Measurements from ENCODE around the gene ISOC2.
"Not testable (repeated sequence)": the region's sequence is repeated elsewhere in the genome, so short reads cannot be mapped to it uniquely, and the experiment has no call there.

Gene ISOC2

GRCh38 chr19:55437410-55437809 lies 24.0 kb downstream of the ISOC2 start:
- DNase-seq: no peak

GRCh38 chr19:55436847-55437246 lies 24.6 kb downstream of the ISOC2 start:
- no peak for DNase-seq

- no peak for DNase-seq
Measured at GRCh38 chr19:55435020-55435419, 26.4 kb downstream of the ISOC2 start.

- no peak for DNase-seq
Measured at GRCh38 chr19:55434356-55434919, 27.0 kb downstream of the ISOC2 start.

- no peak for DNase-seq
Measured at GRCh38 chr19:55433292-55433691, 28.1 kb downstream of the ISOC2 start.

- no peak for DNase-seq
Measured at GRCh38 chr19:55432241-55432959, 29.0 kb downstream of the ISOC2 start.

GRCh38 chr19:55431183-55431582 lies 30.3 kb downstream of the ISOC2 start:
- DNase-seq: no peak

GRCh38 chr19:55426042-55426441 lies 35.4 kb downstream of the ISOC2 start:
- no peak for DNase-seq

GRCh38 chr19:55424518-55424917 lies 36.9 kb downstream of the ISOC2 start:
- DNase-seq: no peak

GRCh38 chr19:55423225-55424005 lies 38.0 kb downstream of the ISOC2 start:
- no peak for DNase-seq

- not testable (repeated sequence) for DNase-seq
Measured at GRCh38 chr19:55421281-55421680, 40.2 kb downstream of the ISOC2 start.

GRCh38 chr19:55419624-55420236 lies 41.7 kb downstream of the ISOC2 start:
- no peak for DNase-seq

- no peak for DNase-seq
Measured at GRCh38 chr19:55419103-55419502, 42.3 kb downstream of the ISOC2 start.

GRCh38 chr19:55418185-55418584 lies 43.3 kb downstream of the ISOC2 start:
- DNase-seq: peak; percentile 43

GRCh38 chr19:55410168-55410567 lies 51.3 kb downstream of the ISOC2 start:
- DNase-seq: no peak

- not testable (repeated sequence) for DNase-seq
Measured at GRCh38 chr19:55409179-55409578, 52.3 kb downstream of the ISOC2 start.

- DNase-seq: no peak
Measured at GRCh38 chr19:55408533-55408872, 52.9 kb downstream of the ISOC2 start.

- DNase-seq: peak; percentile 97
Measured at GRCh38 chr19:55407800-55408532, 53.5 kb downstream of the ISOC2 start.

- not testable (repeated sequence) for DNase-seq
Measured at GRCh38 chr19:55407550-55407799, 54.0 kb downstream of the ISOC2 start, which contains the start of gene UBE2S. Gene UBE2S (minus strand): TSS chr19:55407788. CDS start chr19:55407589, 199 bp downstream.

GRCh38 chr19:55406826-55407549 lies 54.5 kb downstream of the ISOC2 start:
- DNase-seq: no peak

- DNase-seq: no peak
Measured at GRCh38 chr19:55406091-55406825, 55.2 kb downstream of the ISOC2 start.

- no peak for DNase-seq
Measured at GRCh38 chr19:55405638-55406037, 55.8 kb downstream of the ISOC2 start.
